BLaER1 (cell line): ENCODE results near the gene SLC30A5.
"Not testable (repeated sequence)": the region's sequence is repeated elsewhere in the genome, so short reads cannot be mapped to it uniquely, and the experiment has no call there.

Source experiments
- H3K27ac ChIP-seq: shearing (Covaris generic); formaldehyde crosslinking; 2 replicates; pipeline ENCODE4 v1.8.1; 2022
- H3K27me3 ChIP-seq: shearing (Covaris generic); formaldehyde crosslinking; 2 replicates; pipeline ENCODE4 v1.8.1; 2022
- H3K36me3 ChIP-seq: shearing (Covaris generic); formaldehyde crosslinking; 2 replicates; pipeline ENCODE4 v1.8.1; 2022
- H3K4me1 ChIP-seq: shearing (Covaris generic); formaldehyde crosslinking; 2 replicates; pipeline ENCODE4 v1.8.1; 2022
- H3K4me2 ChIP-seq: shearing (Covaris generic); formaldehyde crosslinking; 2 replicates; pipeline ENCODE4 v1.8.1; 2022
- H3K4me3 ChIP-seq: shearing (Covaris generic); formaldehyde crosslinking; 2 replicates; pipeline ENCODE4 v1.8.1; 2022
- H3K9ac ChIP-seq: shearing (Covaris generic); formaldehyde crosslinking; 2 replicates; pipeline ENCODE4 v1.8.1; 2022
- H3K9me3 ChIP-seq: shearing (Covaris generic); formaldehyde crosslinking; 2 replicates; pipeline ENCODE4 v1.8.1; 2022
- H4K20me1 ChIP-seq: shearing (Covaris generic); formaldehyde crosslinking; 2 replicates; pipeline ENCODE4 v1.8.1; 2022
- Cebpa-rat ChIP-seq: shearing (Covaris generic); IDR thresholded peaks from 2 replicates; pipeline ENCODE4 v1.8.1; 2022

SLC30A5 gene

GRCh38 chr5:69093771-69094482 is at the start of gene SLC30A5:
TSS of gene SLC30A5 (plus strand) at chr5:69094014. CDS start at chr5:69094256, 242 bp downstream.
- Histone ChIP-seq H3K27me3 (no peaks in the 10 kb centered on the region), H3K27ac (peak within 1 kb of the TSS; percentile 90), H3K4me2 (peak within 1 kb of the TSS; percentile 93), H3K4me1 (peaks cover 16% of the 10 kb centered on the region), H3K4me3 (peak within 1 kb of the TSS; percentile 81), H3K9ac (peak within 1 kb of the TSS; percentile 90), H3K36me3 (peaks cover 28% of the 10 kb centered on the region), H4K20me1 (peaks cover 10% of the 10 kb centered on the region; the same call in 1 of the 2 replicates), H3K9me3 (no peaks in the 10 kb centered on the region)
- no peak for TF ChIP-seq Cebpa-rat

- not testable (repeated sequence) for H3K4me1 ChIP-seq
These were observed 48.6 kb upstream of the SLC30A5 start for GRCh38 chr5:69045213-69045612.

DNA sequence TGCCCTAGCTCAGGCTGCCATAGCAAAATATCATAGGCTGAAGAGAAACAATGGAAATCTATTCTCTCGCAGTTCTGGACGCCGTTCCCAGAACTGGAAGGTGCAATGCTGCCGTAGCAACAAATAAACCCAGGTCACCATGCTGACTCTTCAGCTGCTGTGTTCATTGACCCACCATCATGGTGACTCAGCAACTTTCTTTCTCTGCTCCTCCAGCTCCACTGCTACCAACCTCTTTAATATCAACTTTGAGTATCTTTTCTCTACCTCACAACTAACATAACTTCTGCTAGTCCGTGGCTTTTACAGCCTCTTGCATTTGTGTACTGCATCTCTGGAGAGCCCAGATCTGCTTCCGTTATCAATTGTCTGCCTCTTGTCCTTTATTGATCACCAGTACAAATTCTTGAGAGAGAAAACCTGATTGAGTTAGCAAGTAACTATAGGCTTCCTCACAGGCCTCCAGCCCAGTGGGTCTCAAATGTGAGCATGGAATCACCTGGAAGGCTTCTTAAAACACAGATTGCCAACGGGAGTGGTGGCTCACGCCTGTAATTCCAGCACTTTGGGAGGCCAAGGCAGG is 47.3 kb upstream of the SLC30A5 start:
- no peaks in the 10 kb centered on the region for H3K4me1 ChIP-seq
- no peak overlapping the region for H3K4me2 ChIP-seq
- H4K20me1 ChIP-seq = no peaks in the 10 kb centered on the region
- no peaks in the 10 kb centered on the region for H3K27me3 ChIP-seq
- no peak for TF ChIP-seq Cebpa-rat
- no peak overlapping the region for H3K9ac ChIP-seq
- H3K4me3 ChIP-seq = no peak overlapping the region
- no peaks in the 10 kb centered on the region for H3K9me3 ChIP-seq
- no peaks in the 10 kb centered on the region for H3K36me3 ChIP-seq
- no peak overlapping the region for H3K27ac ChIP-seq

More at GRCh38 chr5:69045213-69045612, 48.6 kb upstream of the SLC30A5 start:
- not testable (repeated sequence) for H3K9me3 ChIP-seq, H3K4me2 ChIP-seq, H4K20me1 ChIP-seq, H3K36me3 ChIP-seq, H3K9ac ChIP-seq, H3K4me3 ChIP-seq, H3K27ac ChIP-seq, H3K27me3 ChIP-seq

- Histone ChIP-seq H4K20me1 (no peaks in the 10 kb centered on the region), H3K9ac (no peak overlapping the region), H3K27me3 (no peaks in the 10 kb centered on the region), H3K27ac (no peak overlapping the region), H3K36me3 (no peaks in the 10 kb centered on the region), H3K4me3 (no peak overlapping the region), H3K4me1 (no peaks in the 10 kb centered on the region), H3K4me2 (no peak overlapping the region), H3K9me3 (no peaks in the 10 kb centered on the region)
- TF ChIP-seq Cebpa-rat = no peak
These were observed 45.6 kb upstream of the SLC30A5 start for GRCh38 chr5:69048230-69048629.

- no peak overlapping the region for H3K27ac ChIP-seq
- no peaks in the 10 kb centered on the region for H3K36me3 ChIP-seq
- no peak overlapping the region for H3K4me3 ChIP-seq
These were observed 44.7 kb upstream of the SLC30A5 start for GRCh38 chr5:69049151-69049550.

GRCh38 chr5:69049796-69050195 is 44.0 kb upstream of the SLC30A5 start:
- Histone ChIP-seq H3K4me1 (no peaks in the 10 kb centered on the region), H3K9ac (no peak overlapping the region), H3K27me3 (no peaks in the 10 kb centered on the region), H3K4me2 (no peak overlapping the region), H3K27ac (no peak overlapping the region), H3K36me3 (no peaks in the 10 kb centered on the region), H3K9me3 (no peaks in the 10 kb centered on the region), H3K4me3 (no peak overlapping the region), H4K20me1 (no peaks in the 10 kb centered on the region)
- TF ChIP-seq Cebpa-rat = no peak

More at GRCh38 chr5:69049151-69049550, 44.7 kb upstream of the SLC30A5 start:
- Histone ChIP-seq H3K4me2 (no peak overlapping the region), H3K4me1 (no peaks in the 10 kb centered on the region), H3K27me3 (no peaks in the 10 kb centered on the region), H3K9me3 (no peaks in the 10 kb centered on the region), H4K20me1 (no peaks in the 10 kb centered on the region), H3K9ac (no peak overlapping the region)
- TF ChIP-seq Cebpa-rat = no peak

DNA sequence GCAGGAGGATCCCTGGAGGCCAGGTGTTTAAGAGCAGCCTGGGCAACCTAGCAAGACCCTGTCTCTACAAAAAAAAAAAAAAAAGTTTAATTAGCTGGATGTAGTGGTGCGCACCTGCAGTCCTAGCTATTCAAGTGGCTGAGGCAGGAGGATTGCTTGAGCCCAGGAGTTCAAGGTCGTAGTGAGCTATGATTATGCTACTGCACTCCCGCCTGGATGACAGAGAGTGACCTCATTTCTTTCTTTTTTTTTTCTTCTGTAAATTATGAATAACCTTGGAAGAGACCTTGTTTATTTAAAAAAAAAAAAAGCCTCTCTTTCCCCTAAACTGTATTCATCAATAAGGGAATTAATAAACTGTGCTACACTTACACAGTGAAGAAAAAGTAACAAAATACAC is 43.6 kb upstream of the SLC30A5 start:
- Histone ChIP-seq H3K4me3 (no peak overlapping the region), H3K27me3 (no peaks in the 10 kb centered on the region), H3K27ac (no peak overlapping the region), H3K36me3 (no peaks in the 10 kb centered on the region), H3K9ac (no peak overlapping the region), H3K9me3 (no peaks in the 10 kb centered on the region), H3K4me2 (no peak overlapping the region), H3K4me1 (no peaks in the 10 kb centered on the region), H4K20me1 (no peaks in the 10 kb centered on the region)
- TF ChIP-seq Cebpa-rat = no peak

DNA sequence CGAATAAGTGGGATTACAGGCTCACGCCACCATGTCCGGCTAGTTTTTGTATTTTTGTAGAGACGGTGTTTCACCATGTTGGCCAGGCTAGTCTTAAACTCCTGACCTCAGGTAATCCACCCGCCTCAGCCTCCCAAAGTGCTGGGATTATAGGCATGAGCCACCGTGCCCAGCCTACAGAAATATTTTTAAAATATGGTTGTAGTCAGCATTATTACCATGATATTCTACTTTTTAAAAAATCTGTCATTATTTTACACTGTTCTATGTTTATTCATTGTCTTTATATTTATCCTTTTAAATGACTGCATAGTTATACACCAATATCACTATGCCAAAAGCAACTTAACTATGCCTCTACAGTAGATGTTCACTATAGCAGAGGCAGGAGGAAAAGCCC is 41.6 kb upstream of the SLC30A5 start:
- H3K9ac ChIP-seq = no peak overlapping the region
- H3K27ac ChIP-seq = no peak overlapping the region
- H3K4me2 ChIP-seq = no peak overlapping the region
- no peaks in the 10 kb centered on the region for H4K20me1 ChIP-seq
- no peak for TF ChIP-seq Cebpa-rat
- no peaks in the 10 kb centered on the region for H3K27me3 ChIP-seq
- H3K4me1 ChIP-seq = no peaks in the 10 kb centered on the region
- no peak overlapping the region for H3K4me3 ChIP-seq
- H3K36me3 ChIP-seq = no peaks in the 10 kb centered on the region
- H3K9me3 ChIP-seq = no peaks in the 10 kb centered on the region

DNA sequence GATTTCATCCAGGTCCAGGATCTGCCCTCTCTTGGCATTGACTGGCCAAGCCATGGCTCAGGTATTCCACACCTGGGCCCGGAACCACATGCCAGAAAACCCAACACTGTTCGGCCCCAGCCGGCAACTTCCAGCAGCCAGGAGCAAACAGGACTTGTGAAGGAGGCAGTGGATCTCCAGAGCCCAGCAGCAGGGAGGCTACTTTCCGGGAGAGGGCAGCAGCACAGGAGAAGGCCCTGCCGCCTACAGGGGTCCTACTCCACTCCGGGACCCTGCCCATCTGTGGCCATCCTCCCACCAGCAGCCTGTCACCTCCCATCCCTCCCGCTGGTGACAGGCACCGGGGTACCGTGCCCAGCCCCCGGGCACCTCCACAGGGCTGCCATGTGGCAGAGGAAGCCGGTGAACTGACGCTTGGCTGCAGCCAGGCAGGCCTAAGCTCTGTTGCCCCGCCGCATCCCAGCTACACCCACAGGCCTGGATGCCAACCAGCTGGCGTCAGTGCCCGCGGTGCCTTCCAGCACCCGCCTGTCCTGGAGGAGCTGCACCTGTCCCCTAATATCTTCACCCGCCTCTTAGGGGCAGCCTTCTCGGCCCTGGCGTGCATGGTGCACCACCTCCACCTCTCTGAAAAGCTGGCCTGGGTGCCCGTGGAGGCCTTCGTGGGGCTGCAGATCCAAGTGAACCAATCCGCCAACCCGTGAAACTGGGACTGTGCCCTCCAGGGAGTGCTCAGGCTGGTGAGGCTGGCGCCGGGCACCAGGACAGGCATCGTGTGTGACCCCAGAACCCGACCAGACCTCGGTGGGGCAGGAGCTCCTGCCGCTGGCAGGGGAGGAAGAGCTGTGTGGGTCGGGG is 18.9 kb upstream of the SLC30A5 start:
- TF ChIP-seq Cebpa-rat = no peak
- no peaks in the 10 kb centered on the region for H3K36me3 ChIP-seq
- no peak overlapping the region for H3K27ac ChIP-seq
- H3K4me2 ChIP-seq = no peak overlapping the region
- H3K27me3 ChIP-seq = no peaks in the 10 kb centered on the region
- no peaks in the 10 kb centered on the region for H3K9me3 ChIP-seq
- H4K20me1 ChIP-seq = no peaks in the 10 kb centered on the region
- no peak overlapping the region for H3K4me3 ChIP-seq
- 0 out of 2 replicates have a peak, but pooled peaks cover 6% of the 10 kb centered on the region for H3K4me1 ChIP-seq
- no peak overlapping the region for H3K9ac ChIP-seq
